GM23248 (cell line): ENCODE results near the gene POU2AF1.
"Not testable (repeated sequence)": the region's sequence is repeated elsewhere in the genome, so short reads cannot be mapped to it uniquely, and the experiment has no call there.

Experiments
- EZH2 ChIP-seq: fragments of 200-600 bp; sonication (generic); IDR thresholded peaks from 2 replicates; pipeline ENCODE4 v1.6.1; 2018; ENCODE audit warnings: antibody characterized with exemption, mild to moderate bottlenecking; ENCODE audit not compliant: insufficient read depth, poor library complexity, severe bottlenecking
- EZH2phosphoT487 ChIP-seq: fragments of 200-600 bp; sonication (generic); IDR thresholded peaks from 2 replicates; pipeline ENCODE4 v1.6.1; 2018; ENCODE audit warnings: antibody characterized with exemption, moderate library complexity, mild to moderate bottlenecking, low read depth; ENCODE audit not compliant: insufficient read depth

DNA sequence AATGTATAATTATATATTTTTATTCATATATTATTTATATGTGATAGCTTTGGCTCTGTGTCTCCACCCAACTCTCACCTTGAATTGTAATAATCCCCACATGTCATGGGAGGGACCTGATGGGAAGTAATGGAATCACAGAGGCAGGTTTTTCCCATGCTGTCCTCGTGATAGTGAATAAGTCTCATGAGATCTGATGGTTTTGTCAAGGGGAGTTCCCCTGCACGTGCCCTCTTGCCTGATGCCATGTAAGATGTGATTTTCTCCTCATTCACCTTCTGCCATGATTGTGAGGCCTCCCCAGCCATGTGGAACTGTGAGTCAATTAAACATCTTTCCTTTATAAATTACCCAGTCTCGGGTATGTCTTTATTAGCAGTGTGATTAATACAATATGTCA is 22.9 kb upstream of the POU2AF1 start:
- TF ChIP-seq EZH2, EZH2phosphoT487: not testable (repeated sequence)
